Upper lobe of right lung (tissue), 1 donor: ENCODE measurements around the gene ANKH. TPM values are rescaled to one million over a fixed set of nuclear protein-coding genes. Genes with fewer than 3 reads are reported as not detected.
A peak's percentile ranks its signal among the peaks of the same experiment; 100 is the strongest.

Experiments
- ATAC-seq: fragments of 200-7000 bp; cut with Tn5 transposase; one replicate; pipeline ENCODE4 v1.9.1; 2020; ENCODE audit warnings: mild to moderate bottlenecking, moderate library complexity
- DNase-seq: peaks from one replicate; pipeline ENCODE4 v3.0.0-alpha.2; 2020
- H3K27ac ChIP-seq: fragments of 200-600 bp; one replicate; pipeline ENCODE4 v1.8.0; 2022
- H3K27me3 ChIP-seq: fragments of 200-600 bp; one replicate; pipeline ENCODE4 v1.8.0; 2022; ENCODE audit warnings: mild to moderate bottlenecking
- H3K36me3 ChIP-seq: fragments of 200-600 bp; one replicate; pipeline ENCODE4 v1.8.0; 2022
- H3K4me1 ChIP-seq: fragments of 200-600 bp; one replicate; pipeline ENCODE4 v1.8.0; 2022
- H3K4me3 ChIP-seq: fragments of 200-600 bp; one replicate; pipeline ENCODE4 v1.8.0; 2022; ENCODE audit warnings: mild to moderate bottlenecking
- H3K9me3 ChIP-seq: fragments of 200-600 bp; one replicate; pipeline ENCODE4 v1.8.0; 2022
- intact Hi-C: fragments of 100-400 bp; cut with DNase I; formaldehyde crosslinking; loops from one replicate; pipeline ENCODE4 v1.11.0; 2022
- total RNA-seq: library from RNA; stranded (reverse); fragmentation: NEBNext Ultra II Directional; extraction: Animal tissue kit (Norgen Biotek cat#: 25700); gene quantifications from one replicate; pipeline ENCODE4 v1.2.1, GENCODE V29; 2021
- TF ChIP-seq, protein P1 (sequence below): fragments of 200-600 bp; IDR thresholded peaks from one replicate; pipeline ENCODE4 v1.8.0; 2022; ENCODE audit warnings: antibody characterized with exemption
- donor health status: DM: no; HTN: yes; CAD: no; lungs with severe emphysema.

ANKH gene
- total RNA-seq, 1 donor from 2014 or later = 67.2 TPM

- no peak for ATAC-seq
- Histone ChIP-seq H3K36me3 (no peaks in the 10 kb centered on the region), H3K4me3 (no peak overlapping the region), H3K27ac (no peak overlapping the region), H3K27me3 (no peaks in the 10 kb centered on the region), H3K9me3 (no peaks in the 10 kb centered on the region), H3K4me1 (peaks cover 52% of the 10 kb centered on the region)
- no peak for DNase-seq
- TF ChIP-seq, protein P1, sequence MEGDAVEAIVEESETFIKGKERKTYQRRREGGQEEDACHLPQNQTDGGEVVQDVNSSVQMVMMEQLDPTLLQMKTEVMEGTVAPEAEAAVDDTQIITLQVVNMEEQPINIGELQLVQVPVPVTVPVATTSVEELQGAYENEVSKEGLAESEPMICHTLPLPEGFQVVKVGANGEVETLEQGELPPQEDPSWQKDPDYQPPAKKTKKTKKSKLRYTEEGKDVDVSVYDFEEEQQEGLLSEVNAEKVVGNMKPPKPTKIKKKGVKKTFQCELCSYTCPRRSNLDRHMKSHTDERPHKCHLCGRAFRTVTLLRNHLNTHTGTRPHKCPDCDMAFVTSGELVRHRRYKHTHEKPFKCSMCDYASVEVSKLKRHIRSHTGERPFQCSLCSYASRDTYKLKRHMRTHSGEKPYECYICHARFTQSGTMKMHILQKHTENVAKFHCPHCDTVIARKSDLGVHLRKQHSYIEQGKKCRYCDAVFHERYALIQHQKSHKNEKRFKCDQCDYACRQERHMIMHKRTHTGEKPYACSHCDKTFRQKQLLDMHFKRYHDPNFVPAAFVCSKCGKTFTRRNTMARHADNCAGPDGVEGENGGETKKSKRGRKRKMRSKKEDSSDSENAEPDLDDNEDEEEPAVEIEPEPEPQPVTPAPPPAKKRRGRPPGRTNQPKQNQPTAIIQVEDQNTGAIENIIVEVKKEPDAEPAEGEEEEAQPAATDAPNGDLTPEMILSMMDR = no peak
- intact Hi-C loops = no loop called here
Observed at GRCh38 chr5:14671414-14671813, 200.2 kb downstream of the ANKH start.

DNA sequence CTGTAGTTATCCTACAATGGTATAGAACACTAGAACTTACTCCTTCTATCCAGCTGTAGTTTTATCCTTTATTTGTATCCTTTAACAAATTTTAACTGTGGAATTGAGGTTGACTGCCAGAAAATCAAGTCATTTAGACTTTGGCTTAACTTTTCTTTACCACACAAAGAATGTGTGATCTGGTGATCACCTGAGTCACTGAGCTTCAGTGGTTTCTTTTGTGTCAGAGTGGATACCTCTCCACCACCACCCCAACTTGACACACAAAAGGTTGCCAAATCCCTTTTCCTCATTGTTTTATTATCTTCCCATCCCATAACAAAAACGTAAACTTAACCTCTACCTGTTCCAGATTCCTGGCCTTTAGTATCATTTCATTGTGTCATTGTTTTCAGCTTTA lies 201.6 kb downstream of the ANKH start:
- Histone ChIP-seq H3K27ac (no peak overlapping the region), H3K4me3 (no peak overlapping the region), H3K9me3 (no peaks in the 10 kb centered on the region), H3K36me3 (no peaks in the 10 kb centered on the region), H3K4me1 (peaks cover 50% of the 10 kb centered on the region), H3K27me3 (no peaks in the 10 kb centered on the region)
- intact Hi-C loops = no loop called here
- no peak for DNase-seq
- TF ChIP-seq, protein P1 = no peak
- no peak for ATAC-seq

- Histone ChIP-seq H3K4me3 (no peak overlapping the region), H3K4me1 (peaks cover 47% of the 10 kb centered on the region), H3K9me3 (no peaks in the 10 kb centered on the region), H3K27me3 (no peaks in the 10 kb centered on the region), H3K36me3 (no peaks in the 10 kb centered on the region), H3K27ac (no peak overlapping the region)
- TF ChIP-seq, protein P1 = no peak
- ATAC-seq (no peak), DNase-seq (no peak)
- intact Hi-C loops = no loop called here
Observed at GRCh38 chr5:14669415-14669814, 202.2 kb downstream of the ANKH start.

DNA sequence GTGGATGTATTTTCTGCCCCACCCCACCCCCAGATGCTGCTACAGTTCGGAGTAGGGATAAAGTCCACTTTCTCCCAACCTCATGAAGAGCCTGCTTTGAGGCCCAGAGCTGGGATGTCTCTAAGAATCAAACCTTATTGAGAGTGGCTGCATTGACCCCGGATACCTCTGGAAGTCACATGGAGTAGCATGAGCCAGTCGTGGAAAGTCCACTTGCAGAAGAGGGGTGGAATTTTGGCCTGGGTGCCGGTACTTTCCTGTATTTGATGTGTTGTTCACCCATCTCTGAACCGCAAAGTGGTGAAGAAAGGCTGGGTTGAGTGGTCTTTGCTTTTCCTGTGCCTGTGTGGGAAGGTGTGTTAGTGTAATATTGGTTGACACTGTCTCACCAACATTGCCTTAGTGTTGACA lies 203.4 kb downstream of the ANKH start:
- DNase-seq (no peak), ATAC-seq (no peak)
- no peaks in the 10 kb centered on the region for H3K27me3 ChIP-seq
- TF ChIP-seq, protein P1 = no peak
- H3K4me3 ChIP-seq = no peak overlapping the region
- no peak overlapping the region for H3K27ac ChIP-seq
- intact Hi-C loops = no loop called here
- H3K9me3 ChIP-seq = no peaks in the 10 kb centered on the region
- peaks cover 52% of the 10 kb centered on the region for H3K4me1 ChIP-seq
- no peaks in the 10 kb centered on the region for H3K36me3 ChIP-seq

DNA sequence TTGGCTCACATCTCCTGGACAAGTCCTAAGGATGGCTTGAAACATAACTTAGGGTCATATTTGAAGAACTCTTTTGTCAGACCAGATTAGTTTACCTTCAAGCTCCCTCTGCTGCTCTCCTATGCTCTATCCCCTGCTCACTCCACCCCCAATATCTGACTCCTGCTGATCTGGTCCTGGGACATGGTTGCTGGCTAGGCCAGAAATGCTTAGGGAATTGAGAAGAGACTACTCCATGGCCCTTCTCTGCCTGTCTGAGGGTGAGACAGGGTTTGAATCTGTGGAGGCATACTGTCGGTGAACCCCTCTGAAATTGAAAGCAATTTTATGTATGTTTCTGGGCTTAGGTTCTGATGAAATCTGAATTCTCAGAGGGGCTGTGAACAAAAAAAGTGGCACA lies 203.8 kb downstream of the ANKH start:
- Histone ChIP-seq H3K4me3 (no peak overlapping the region), H3K27me3 (no peaks in the 10 kb centered on the region), H3K4me1 (peaks cover 56% of the 10 kb centered on the region), H3K36me3 (no peaks in the 10 kb centered on the region), H3K9me3 (no peaks in the 10 kb centered on the region), H3K27ac (no peak overlapping the region)
- TF ChIP-seq, protein P1 = no peak
- intact Hi-C loops = no loop called here
- ATAC-seq = no peak
- DNase-seq = no peak

DNA sequence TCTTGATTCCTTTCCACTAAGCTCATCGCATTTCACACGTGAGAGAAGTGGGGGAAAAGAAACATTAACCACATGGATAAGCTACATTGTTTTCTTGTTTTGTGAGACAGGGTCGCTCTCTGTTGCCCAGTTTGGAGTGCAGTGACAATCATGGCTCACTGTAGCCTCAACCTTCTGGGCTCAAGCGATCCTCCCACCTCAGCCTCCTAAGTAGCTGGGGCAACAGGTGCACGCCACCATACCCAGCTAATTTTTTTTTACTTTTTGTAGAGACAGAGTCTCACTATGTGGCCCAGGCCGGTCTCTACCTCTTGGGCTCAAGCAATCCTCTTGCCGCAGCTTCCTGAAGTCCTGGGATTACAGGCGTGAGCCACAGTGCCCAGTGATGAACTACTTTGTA lies 204.3 kb downstream of the ANKH start:
- peaks cover 52% of the 10 kb centered on the region for H3K4me1 ChIP-seq
- H3K36me3 ChIP-seq = no peaks in the 10 kb centered on the region
- no peak overlapping the region for H3K4me3 ChIP-seq
- no peak for DNase-seq
- no peaks in the 10 kb centered on the region for H3K9me3 ChIP-seq
- TF ChIP-seq, protein P1 = no peak
- ATAC-seq = no peak
- H3K27ac ChIP-seq = peak overlapping the region; percentile 4
- no peaks in the 10 kb centered on the region for H3K27me3 ChIP-seq
- intact Hi-C loops = no loop called here
